Measurements from ENCODE around the gene LYPD6B.
A peak's percentile ranks its signal among the peaks of the same experiment; 100 is the strongest.

LYPD6B gene

DNA sequence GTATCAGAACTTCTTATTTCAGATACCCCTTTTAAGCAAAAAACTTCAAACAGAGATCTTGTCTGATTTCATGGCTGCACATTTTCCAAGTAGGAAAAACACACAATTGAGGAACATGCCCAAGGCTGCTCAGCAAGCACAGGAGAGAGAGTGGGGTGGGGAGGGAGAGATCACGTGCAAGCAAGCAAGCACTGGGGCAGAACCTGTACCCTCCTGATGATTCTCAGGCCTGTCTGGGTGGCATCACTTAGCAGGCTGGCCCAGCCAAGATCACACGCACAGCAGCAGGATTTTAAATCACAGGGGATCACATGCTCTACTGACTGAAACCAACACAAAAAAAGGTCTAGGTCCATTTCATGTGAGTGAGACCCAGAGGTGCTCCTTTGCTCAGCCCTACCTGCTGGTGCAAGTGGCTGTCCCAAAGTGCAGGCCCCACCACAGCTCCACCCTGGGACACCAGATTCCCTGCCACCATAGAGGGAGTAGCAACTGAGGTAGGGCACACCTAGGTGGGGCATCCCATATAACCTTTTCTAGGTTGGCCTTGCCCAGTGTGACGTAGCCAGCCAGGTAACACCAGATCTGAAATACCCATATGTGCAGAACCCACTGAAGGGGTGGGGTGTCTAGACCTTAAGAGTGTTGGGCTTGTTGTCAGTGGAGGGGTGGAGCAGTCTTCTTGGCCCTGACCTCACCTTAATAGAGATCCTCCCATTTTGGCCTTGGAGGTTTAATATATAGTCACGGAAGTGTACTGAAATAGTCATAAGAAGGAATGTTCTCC lies 1.8 kb upstream of the LYPD6B start:
- Histone ChIP-seq H3K4me3 (ENCODE audit: low read length) (no peak overlapping the region), H3K27me3 (ENCODE audit: control insufficient read depth, insufficient read depth, low read length) (peaks cover 2% of the 10 kb centered on the region), H3K9ac (ENCODE audit: low read length) (no peak overlapping the region), H3K4me1 (ENCODE audit: control insufficient read depth, insufficient read depth, low read length) (no peaks in the 10 kb centered on the region), H3K36me3 (ENCODE audit: control insufficient read depth, insufficient read depth, low read length) (no peaks in the 10 kb centered on the region), H3K27ac (ENCODE audit: low read depth, low read length) (no peak overlapping the region)

- Histone ChIP-seq H3K36me3 (ENCODE audit: control insufficient read depth, insufficient read depth, low read length) (no peaks in the 10 kb centered on the region), H3K27me3 (ENCODE audit: control insufficient read depth, insufficient read depth, low read length) (peaks cover 2% of the 10 kb centered on the region), H3K9ac (ENCODE audit: low read length) (no peak overlapping the region), H3K4me3 (ENCODE audit: low read length) (peak overlapping the region; percentile 41), H3K27ac (ENCODE audit: low read depth, low read length) (no peak overlapping the region), H3K4me1 (ENCODE audit: control insufficient read depth, insufficient read depth, low read length) (no peaks in the 10 kb centered on the region)
These were observed 648 bp upstream of the LYPD6B start for GRCh38 chr2:149037851-149038250.

GRCh38 chr2:149039213-149039724 lies 770 bp downstream of the LYPD6B start:
- Histone ChIP-seq H3K36me3 (ENCODE audit: control insufficient read depth, insufficient read depth, low read length) (no peaks in the 10 kb centered on the region), H3K4me3 (ENCODE audit: low read length) (peak overlapping the region; percentile 44), H3K9ac (ENCODE audit: low read length) (no peak overlapping the region), H3K27ac (ENCODE audit: low read depth, low read length) (no peak overlapping the region), H3K4me1 (ENCODE audit: control insufficient read depth, insufficient read depth, low read length) (no peaks in the 10 kb centered on the region), H3K27me3 (ENCODE audit: control insufficient read depth, insufficient read depth, low read length) (peaks cover 2% of the 10 kb centered on the region)

DNA sequence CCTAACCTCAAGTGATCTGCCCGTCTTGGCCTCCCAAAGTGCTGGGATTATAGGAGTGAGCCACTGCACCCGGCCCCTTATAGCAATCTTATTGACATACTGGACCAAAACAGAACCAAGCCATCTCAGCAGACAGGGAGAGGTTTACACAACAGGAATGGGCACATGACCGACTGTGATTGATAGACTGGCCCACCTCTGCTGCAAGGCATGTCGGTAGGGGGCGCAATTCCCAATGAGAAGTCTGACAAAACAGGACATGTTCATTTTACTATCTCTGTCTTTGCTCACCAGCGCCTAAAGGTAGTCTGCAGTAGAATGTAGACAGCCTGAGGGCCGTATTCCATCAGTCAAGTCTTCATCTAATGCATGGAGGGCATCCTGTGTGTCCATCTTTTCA lies 2.0 kb downstream of the LYPD6B start:
- no peak overlapping the region for H3K9ac ChIP-seq (ENCODE audit: low read length)
- H3K27me3 ChIP-seq (ENCODE audit: control insufficient read depth, insufficient read depth, low read length), result peaks cover 2% of the 10 kb centered on the region
- H3K36me3 ChIP-seq (ENCODE audit: control insufficient read depth, insufficient read depth, low read length), result no peaks in the 10 kb centered on the region
- H3K4me1 ChIP-seq (ENCODE audit: control insufficient read depth, insufficient read depth, low read length), result no peaks in the 10 kb centered on the region
- no peak overlapping the region for H3K27ac ChIP-seq (ENCODE audit: low read depth, low read length)
- H3K4me3 ChIP-seq (ENCODE audit: low read length), result no peak overlapping the region

GRCh38 chr2:149041482-149041881 lies 3.0 kb downstream of the LYPD6B start:
- no peak overlapping the region for H3K27ac ChIP-seq (ENCODE audit: low read depth, low read length)
- no peaks in the 10 kb centered on the region for H3K4me1 ChIP-seq (ENCODE audit: control insufficient read depth, insufficient read depth, low read length)
- H3K4me3 ChIP-seq (ENCODE audit: low read length), result no peak overlapping the region
- H3K9ac ChIP-seq (ENCODE audit: low read length), result no peak overlapping the region
- H3K36me3 ChIP-seq (ENCODE audit: control insufficient read depth, insufficient read depth, low read length), result no peaks in the 10 kb centered on the region
- peaks cover 2% of the 10 kb centered on the region for H3K27me3 ChIP-seq (ENCODE audit: control insufficient read depth, insufficient read depth, low read length)

- Histone ChIP-seq H3K27ac (ENCODE audit: low read depth, low read length) (no peak overlapping the region), H3K4me1 (ENCODE audit: control insufficient read depth, insufficient read depth, low read length) (no peaks in the 10 kb centered on the region), H3K27me3 (ENCODE audit: control insufficient read depth, insufficient read depth, low read length) (peaks cover 2% of the 10 kb centered on the region), H3K4me3 (ENCODE audit: low read length) (no peak overlapping the region), H3K36me3 (ENCODE audit: control insufficient read depth, insufficient read depth, low read length) (no peaks in the 10 kb centered on the region), H3K9ac (ENCODE audit: low read length) (no peak overlapping the region)
These were observed 4.4 kb downstream of the LYPD6B start for GRCh38 chr2:149042881-149043280.

DNA sequence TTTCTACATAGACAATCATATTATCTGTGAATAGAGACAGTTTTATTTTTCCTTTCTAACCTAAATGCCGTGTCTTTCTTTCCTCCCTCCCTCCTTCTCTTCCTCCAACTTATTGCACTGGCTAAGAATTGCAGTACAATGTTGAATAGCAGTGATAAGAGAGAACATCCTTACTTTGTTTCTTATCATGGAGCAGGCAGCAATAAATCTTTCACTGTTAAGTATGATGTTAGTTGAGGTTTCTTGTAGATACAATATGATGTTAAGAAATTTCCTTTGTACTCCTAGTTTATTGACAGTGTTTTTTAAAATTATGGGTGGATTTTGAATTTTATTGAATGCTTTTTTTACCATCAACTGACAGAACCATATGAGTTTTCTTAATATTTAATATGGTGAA lies 6.0 kb downstream of the LYPD6B start:
- Histone ChIP-seq H3K9ac (ENCODE audit: low read length) (no peak overlapping the region), H3K27me3 (ENCODE audit: control insufficient read depth, insufficient read depth, low read length) (no peaks in the 10 kb centered on the region), H3K4me3 (ENCODE audit: low read length) (no peak overlapping the region), H3K27ac (ENCODE audit: low read depth, low read length) (no peak overlapping the region), H3K4me1 (ENCODE audit: control insufficient read depth, insufficient read depth, low read length) (no peaks in the 10 kb centered on the region), H3K36me3 (ENCODE audit: control insufficient read depth, insufficient read depth, low read length) (no peaks in the 10 kb centered on the region)

DNA sequence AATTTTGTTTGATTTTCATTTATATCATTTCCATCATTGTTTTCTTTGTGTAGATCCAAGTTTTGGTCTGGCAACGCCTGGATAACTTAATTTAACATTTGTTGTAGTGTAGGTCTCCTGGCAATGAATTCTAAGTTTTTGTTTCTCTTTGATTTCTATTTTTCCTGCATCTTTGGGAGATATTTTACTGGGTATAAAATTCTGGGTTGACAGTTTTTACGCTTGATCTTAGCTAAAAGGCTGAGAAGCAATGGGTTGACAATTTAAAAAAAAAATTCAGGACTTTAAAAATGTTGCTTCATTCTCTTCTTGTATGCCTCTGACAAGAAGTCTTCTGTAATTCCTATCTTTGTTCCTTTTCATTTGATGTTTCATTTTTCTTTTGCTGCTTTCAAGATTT lies 8.6 kb downstream of the LYPD6B start:
- Histone ChIP-seq H3K27me3 (ENCODE audit: control insufficient read depth, insufficient read depth, low read length) (no peaks in the 10 kb centered on the region), H3K9ac (ENCODE audit: low read length) (no peak overlapping the region), H3K27ac (ENCODE audit: low read depth, low read length) (no peak overlapping the region), H3K4me3 (ENCODE audit: low read length) (no peak overlapping the region), H3K4me1 (ENCODE audit: control insufficient read depth, insufficient read depth, low read length) (no peaks in the 10 kb centered on the region), H3K36me3 (ENCODE audit: control insufficient read depth, insufficient read depth, low read length) (no peaks in the 10 kb centered on the region)

GRCh38 chr2:149049142-149049541 lies 10.6 kb downstream of the LYPD6B start:
- H3K36me3 ChIP-seq (ENCODE audit: control insufficient read depth, insufficient read depth, low read length), result no peaks in the 10 kb centered on the region
- H3K27me3 ChIP-seq (ENCODE audit: control insufficient read depth, insufficient read depth, low read length), result no peaks in the 10 kb centered on the region
- no peak overlapping the region for H3K4me3 ChIP-seq (ENCODE audit: low read length)
- H3K27ac ChIP-seq (ENCODE audit: low read depth, low read length), result no peak overlapping the region
- H3K9ac ChIP-seq (ENCODE audit: low read length), result no peak overlapping the region
- no peaks in the 10 kb centered on the region for H3K4me1 ChIP-seq (ENCODE audit: control insufficient read depth, insufficient read depth, low read length)

GRCh38 chr2:149050188-149050587 lies 11.7 kb downstream of the LYPD6B start:
- H3K36me3 ChIP-seq (ENCODE audit: control insufficient read depth, insufficient read depth, low read length), result no peaks in the 10 kb centered on the region
- H3K4me3 ChIP-seq (ENCODE audit: low read length), result no peak overlapping the region
- H3K27ac ChIP-seq (ENCODE audit: low read depth, low read length), result no peak overlapping the region
- H3K27me3 ChIP-seq (ENCODE audit: control insufficient read depth, insufficient read depth, low read length), result no peaks in the 10 kb centered on the region
- no peaks in the 10 kb centered on the region for H3K4me1 ChIP-seq (ENCODE audit: control insufficient read depth, insufficient read depth, low read length)
- no peak overlapping the region for H3K9ac ChIP-seq (ENCODE audit: low read length)

- H3K36me3 ChIP-seq (ENCODE audit: control insufficient read depth, insufficient read depth, low read length), result no peaks in the 10 kb centered on the region
These were observed 17.3 kb downstream of the LYPD6B start for GRCh38 chr2:149055751-149056150.

GRCh38 chr2:149056541-149057255 lies 18.2 kb downstream of the LYPD6B start:
- Histone ChIP-seq H3K4me1 (ENCODE audit: control insufficient read depth, insufficient read depth, low read length) (no peaks in the 10 kb centered on the region), H3K36me3 (ENCODE audit: control insufficient read depth, insufficient read depth, low read length) (no peaks in the 10 kb centered on the region), H3K27me3 (ENCODE audit: control insufficient read depth, insufficient read depth, low read length) (no peaks in the 10 kb centered on the region), H3K27ac (ENCODE audit: low read depth, low read length) (no peak overlapping the region), H3K4me3 (ENCODE audit: low read length) (no peak overlapping the region), H3K9ac (ENCODE audit: low read length) (no peak overlapping the region)

More at GRCh38 chr2:149055751-149056150, 17.3 kb downstream of the LYPD6B start:
- H3K4me3 ChIP-seq (ENCODE audit: low read length), result no peak overlapping the region
- H3K9ac ChIP-seq (ENCODE audit: low read length), result no peak overlapping the region
- H3K27ac ChIP-seq (ENCODE audit: low read depth, low read length), result no peak overlapping the region
- H3K4me1 ChIP-seq (ENCODE audit: control insufficient read depth, insufficient read depth, low read length), result no peaks in the 10 kb centered on the region
- no peaks in the 10 kb centered on the region for H3K27me3 ChIP-seq (ENCODE audit: control insufficient read depth, insufficient read depth, low read length)
